Activated T-helper 1 cell treated with anti-CD3 and anti-CD28 coated beads, Interleukin-12 subunit alpha, Interleukin-12 subunit beta, Interleukin-2, Interleukin-4 antibody, amounts not matched to agents 30 ng/mL and 10 ng/mL and 1 ng/mL, durations not matched to agents 14 hours and 24 hours and 36 hours (primary cell): Measurements from ENCODE around the gene ACP5. TPM values are rescaled to one million over a fixed set of nuclear protein-coding genes. Genes with fewer than 3 reads are reported as not detected.

ENCODE experiments used
- DNase-seq: peaks from one replicate; pipeline ENCODE4 v3.0.0; 2021; ENCODE audit warnings: low spot score
- H3K27ac Mint-ChIP-seq: one replicate; pipeline ENCODE4 v1.8.0; 2021; ENCODE audit warnings: mild to moderate bottlenecking, mixed read lengths
- H3K27me3 Mint-ChIP-seq: one replicate; pipeline ENCODE4 v1.8.0; 2022; ENCODE audit warnings: mild to moderate bottlenecking, moderate library complexity, mixed read lengths; ENCODE audit not compliant: insufficient read depth
- H3K36me3 Mint-ChIP-seq: one replicate; pipeline ENCODE4 v1.8.0; 2021; ENCODE audit warnings: low read depth, mixed read lengths
- H3K4me1 Mint-ChIP-seq: one replicate; pipeline ENCODE4 v1.8.0; 2021; ENCODE audit warnings: low read depth, mixed read lengths
- H3K4me3 Mint-ChIP-seq: one replicate; pipeline ENCODE4 v1.8.0; 2021; ENCODE audit warnings: mild to moderate bottlenecking, moderate library complexity, mixed read lengths
- H3K9me3 Mint-ChIP-seq: one replicate; pipeline ENCODE4 v1.8.0; 2021; ENCODE audit warnings: mixed read lengths
- intact Hi-C: fragments of 100-400 bp; cut with micrococcal nuclease; formaldehyde crosslinking; loops from one replicate; pipeline ENCODE4 v1.15.1; 2024
- total RNA-seq: library from RNA; stranded (reverse); gene quantifications from 2 replicates; pipeline ENCODE4 v1.2.3, GENCODE V29; 2022

Gene ACP5
- total RNA-seq, 1 donor from 2014 or later = 12.0 TPM

DNA sequence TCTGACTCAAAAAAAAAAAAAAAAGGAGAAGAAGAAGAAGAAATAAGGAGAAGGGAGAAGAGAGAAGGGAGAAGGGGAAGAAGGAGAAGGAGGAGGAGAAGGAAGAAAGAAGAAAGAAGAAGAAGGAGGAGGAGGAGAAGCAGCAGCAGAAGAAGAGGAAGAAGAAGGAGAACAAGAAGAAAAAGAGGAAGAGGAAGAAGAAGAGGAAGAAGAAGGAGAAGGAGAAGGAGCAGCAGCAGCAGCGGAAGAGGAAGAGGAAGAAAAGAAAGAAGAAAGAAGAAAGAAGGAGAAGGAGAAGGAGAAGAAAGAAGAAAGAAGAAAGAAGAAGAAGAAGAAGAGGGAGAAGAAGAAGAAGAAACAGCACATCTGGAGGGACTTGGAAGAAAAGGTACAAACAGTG lies 42.9 kb downstream of the ACP5 start:
- H3K9me3 Mint-ChIP-seq = no peaks in the 10 kb centered on the region
- no peak for DNase-seq
- intact Hi-C loops = no loop called here
- peak overlapping the region; percentile 56 for H3K27ac Mint-ChIP-seq
- H3K36me3 Mint-ChIP-seq = no peaks in the 10 kb centered on the region
- H3K27me3 Mint-ChIP-seq = peaks cover 12% of the 10 kb centered on the region
- no peak overlapping the region for H3K4me3 Mint-ChIP-seq
- H3K4me1 Mint-ChIP-seq = peaks cover 15% of the 10 kb centered on the region

DNA sequence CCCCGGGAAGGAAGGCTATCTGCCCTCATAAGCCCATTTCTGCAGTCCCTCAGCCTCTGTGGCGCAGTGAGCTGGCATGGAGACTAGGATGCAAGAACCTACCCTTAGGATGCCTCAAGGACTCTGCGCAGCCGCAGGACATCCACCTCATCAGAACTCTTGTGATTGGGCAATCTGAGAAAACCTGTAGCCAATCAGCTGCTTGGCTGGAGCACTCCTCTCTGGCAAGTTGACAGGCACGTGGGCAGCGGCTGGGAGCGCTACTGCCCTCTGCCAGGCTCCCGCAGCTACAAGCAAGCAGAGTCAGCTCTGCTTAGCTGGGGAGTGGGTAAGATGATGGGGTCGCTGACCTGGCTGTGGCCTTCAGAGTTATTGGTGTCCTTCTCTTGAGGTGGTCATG lies 47.0 kb downstream of the ACP5 start:
- peaks cover 30% of the 10 kb centered on the region for H3K4me1 Mint-ChIP-seq
- peaks cover 4% of the 10 kb centered on the region for H3K36me3 Mint-ChIP-seq
- no peaks in the 10 kb centered on the region for H3K27me3 Mint-ChIP-seq
- no peak overlapping the region for H3K4me3 Mint-ChIP-seq
- intact Hi-C loops = no loop called here
- H3K27ac Mint-ChIP-seq = no peak overlapping the region
- DNase-seq = peak; percentile 13
- no peaks in the 10 kb centered on the region for H3K9me3 Mint-ChIP-seq

GRCh38 chr19:11528551-11529341 lies 48.7 kb downstream of the ACP5 start, which contains the start of gene ECSIT:
TSS of gene ECSIT (minus strand) at chr19:11529134. CDS start at chr19:11519170, 9,964 bp downstream.
- Mint-ChIP-seq H3K36me3 (peaks cover 4% of the 10 kb centered on the region), H3K9me3 (no peaks in the 10 kb centered on the region), H3K27ac (peak within 1 kb of the TSS; percentile 92), H3K4me3 (peak within 1 kb of the TSS; percentile 95), H3K4me1 (peaks cover 28% of the 10 kb centered on the region), H3K27me3 (no peaks in the 10 kb centered on the region)
- intact Hi-C loops = loop anchor here (1.0 to 2.0 kb wide), 8 partner anchors 23 to 173 kb away; partner anchors contain the start of genes ELOF1, ODAD3, PLPPR2 and PRKCSH
- peak; percentile 89 for DNase-seq

Other genes starting within 250 kb of the ACP5 start
- 5.9 and 6.9 TPM in 2 replicates for gene RAB3D, start 238.0 kb downstream of the ACP5 start, total RNA-seq
- gene TMEM205, start 231.4 kb downstream of the ACP5 start, total RNA-seq = 26.6 and 31.2 TPM in 2 replicates
- 10.7 and 14.4 TPM in 2 replicates for gene CCDC159, start 231.1 kb downstream of the ACP5 start, total RNA-seq
- gene PLPPR2, start 222.2 kb downstream of the ACP5 start, total RNA-seq = 2.0 TPM in 2 replicates
- 3.2 and 3.9 TPM in 2 replicates for gene SWSAP1, start 203.0 kb downstream of the ACP5 start, total RNA-seq
- gene EPOR, start 193.3 kb downstream of the ACP5 start, total RNA-seq = 7.3 and 7.9 TPM in 2 replicates
- not detected in 2 replicates for gene RGL3, start 158.3 kb downstream of the ACP5 start, total RNA-seq
- not detected in 2 replicates for gene ODAD3, start 142.5 kb downstream of the ACP5 start, total RNA-seq
- 322 and 334 TPM in 2 replicates for gene PRKCSH, start 142.0 kb downstream of the ACP5 start, total RNA-seq
- gene ELAVL3, start 96.6 kb downstream of the ACP5 start, total RNA-seq = 0.34 TPM in 1 of 2 replicates, not detected in the other
- 19.9 and 23.1 TPM in 2 replicates for gene ZNF653, start 71.8 kb downstream of the ACP5 start, total RNA-seq
- 37.3 and 38.8 TPM in 2 replicates for gene ECSIT, start 48.5 kb downstream of the ACP5 start, total RNA-seq
- not detected in 2 replicates for gene CNN1, start 38.8 kb downstream of the ACP5 start, total RNA-seq
- gene ELOF1, start 18.4 kb downstream of the ACP5 start, total RNA-seq = 76.7 and 77.6 TPM in 2 replicates
- gene ZNF627, start 19.8 kb upstream of the ACP5 start, total RNA-seq = 4.3 and 5.2 TPM in 2 replicates
- 2.5 and 2.8 TPM in 2 replicates for gene ZNF823, start 161.3 kb upstream of the ACP5 start, total RNA-seq
- gene ZNF441, start 189.4 kb upstream of the ACP5 start, total RNA-seq = 2.8 and 4.4 TPM in 2 replicates
- gene ZNF491, start 220.9 kb upstream of the ACP5 start, total RNA-seq = 0.54 and 0.56 TPM in 2 replicates
- gene ZNF440, start 236.6 kb upstream of the ACP5 start, total RNA-seq = 6.7 and 9.2 TPM in 2 replicates